GM21390 (cell line): ENCODE results near the gene TENT5C.
A peak's percentile ranks its signal among the peaks of the same experiment; 100 is the strongest.

ENCODE experiments used
- ATAC-seq: cut with Tn5 transposase; IDR thresholded peaks from one replicate; pipeline ENCODE4 v1.9.1; 2021; ENCODE audit not compliant: unreplicated experiment

Gene TENT5C

DNA sequence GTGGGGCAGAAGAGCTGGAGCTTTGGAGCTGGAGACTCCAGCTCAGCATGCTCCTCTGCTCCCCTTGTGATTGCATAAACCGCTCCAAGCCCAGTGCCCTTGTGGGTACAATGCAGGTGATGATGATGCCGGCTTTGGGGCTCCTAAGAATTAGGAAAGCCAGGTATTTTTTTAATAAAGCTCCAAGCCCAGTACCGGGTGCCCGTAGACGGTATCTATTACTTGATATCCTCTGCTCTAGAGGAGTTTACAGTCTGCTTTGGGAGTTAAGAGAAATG lies 27.2 kb downstream of the TENT5C start:
- ATAC-seq = no peak

DNA sequence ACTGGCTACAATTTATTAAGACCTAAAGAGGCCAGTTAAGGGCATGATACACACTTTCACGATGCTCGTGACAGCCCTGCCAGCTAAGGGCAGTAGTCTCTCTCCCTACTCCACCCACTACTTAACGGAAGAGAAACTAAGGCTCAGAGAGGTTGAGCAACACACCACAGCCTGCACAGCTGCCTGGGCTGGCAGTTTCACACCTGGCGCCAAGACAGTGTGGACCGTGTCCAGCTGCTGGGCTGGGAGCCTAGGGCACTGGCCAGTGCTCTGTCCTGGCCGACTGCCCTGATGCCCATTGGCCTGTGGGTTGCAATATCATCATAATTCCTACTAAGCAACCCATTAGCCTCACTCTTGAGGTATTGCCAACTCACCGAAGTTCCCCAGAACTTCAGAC lies 27.6 kb downstream of the TENT5C start:
- ATAC-seq = no peak

DNA sequence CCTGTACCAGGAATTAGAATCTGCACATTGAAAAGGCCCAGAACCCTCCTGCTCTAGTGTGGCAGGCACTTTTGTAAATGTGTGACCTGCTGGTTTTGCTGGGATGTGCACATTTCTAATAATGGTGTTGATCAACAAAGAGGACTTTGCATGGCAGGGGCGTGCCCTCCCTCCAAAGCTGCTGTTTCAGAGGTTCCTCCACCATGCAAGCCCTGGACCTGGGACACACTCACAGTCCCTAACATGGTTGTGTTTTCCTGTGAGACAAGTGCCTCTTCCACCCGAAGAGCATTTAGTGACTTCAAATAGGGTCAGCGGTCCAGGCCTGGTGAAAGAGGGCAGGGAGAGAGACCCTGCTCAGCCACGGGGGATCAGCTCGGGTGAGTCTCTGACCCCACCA lies 28.1 kb downstream of the TENT5C start:
- no peak for ATAC-seq

DNA sequence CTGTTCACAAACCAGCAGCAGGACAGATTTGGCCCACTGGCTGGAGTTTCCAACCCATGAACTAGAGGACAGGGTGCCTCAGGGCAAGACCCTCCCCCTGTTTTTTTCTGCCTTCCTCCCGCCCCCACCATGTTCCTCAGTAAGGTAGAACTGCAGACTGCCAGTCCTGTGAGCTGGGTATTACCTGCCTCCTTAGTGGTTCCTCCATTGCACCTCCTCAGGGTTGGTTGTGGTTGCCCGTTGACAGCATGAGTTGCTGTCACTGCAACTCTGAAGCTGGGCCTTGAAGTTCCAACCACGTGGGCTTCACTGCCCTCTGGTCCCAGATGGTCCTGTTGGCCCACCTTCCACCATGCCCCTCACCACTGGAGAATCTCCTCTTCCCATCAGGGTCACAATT lies 28.8 kb downstream of the TENT5C start:
- no peak for ATAC-seq

DNA sequence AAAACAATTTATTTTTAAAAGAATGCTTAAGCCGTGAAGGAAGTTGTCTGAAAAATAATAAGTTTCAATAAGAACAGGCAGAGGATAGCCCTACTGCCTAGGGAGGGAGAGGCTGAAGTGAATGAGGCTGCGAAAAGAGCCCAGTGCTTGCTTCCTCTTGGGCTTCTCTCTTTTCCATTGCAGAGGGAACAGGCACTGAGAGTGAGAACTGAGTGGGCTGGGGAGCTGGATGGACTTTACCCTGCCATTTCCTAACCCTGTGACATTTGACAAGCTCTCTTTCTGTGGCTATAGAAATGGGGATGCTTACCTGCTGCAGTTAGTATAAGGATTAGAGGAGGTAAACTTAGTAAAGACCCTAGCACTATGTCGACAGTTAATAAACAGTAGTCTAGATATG lies 30.0 kb downstream of the TENT5C start:
- ATAC-seq = no peak

DNA sequence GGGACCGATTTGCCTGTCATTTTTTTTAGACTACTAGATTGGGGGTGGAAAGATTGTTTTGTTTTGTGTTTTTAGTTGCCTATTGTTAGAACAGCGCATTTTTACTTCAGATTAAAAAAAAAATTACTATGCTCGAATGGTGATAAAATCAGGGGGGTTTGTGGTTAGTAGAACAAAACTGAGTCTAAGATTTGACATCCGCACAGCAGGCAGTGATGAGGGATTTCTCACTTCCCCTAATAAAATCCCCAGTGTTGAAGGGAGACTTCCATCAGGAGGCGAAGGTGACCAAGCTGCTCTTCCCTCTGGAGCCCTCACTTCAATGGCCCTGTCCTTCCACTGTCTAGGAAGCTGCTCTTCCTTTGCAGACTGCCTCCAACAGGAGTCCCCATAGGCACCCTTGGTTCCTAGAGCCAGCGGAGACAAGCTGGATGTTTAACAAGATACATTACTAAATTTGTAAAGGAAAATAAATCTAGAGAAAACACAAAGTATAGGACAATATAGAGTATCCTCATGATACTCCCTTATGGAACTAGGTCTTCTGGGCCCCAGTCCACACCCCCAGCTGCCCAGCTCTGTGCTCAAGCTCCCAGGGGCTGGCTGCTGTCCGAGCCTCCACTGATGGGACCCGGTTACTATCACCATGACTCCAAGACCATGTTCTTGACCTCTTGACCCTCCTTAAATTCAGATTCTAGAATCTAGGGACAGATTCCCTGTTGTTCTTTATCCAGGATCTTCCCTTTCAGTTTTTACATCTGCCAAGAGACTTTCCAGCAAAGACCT lies 31.0 kb downstream of the TENT5C start:
- no peak for ATAC-seq

DNA sequence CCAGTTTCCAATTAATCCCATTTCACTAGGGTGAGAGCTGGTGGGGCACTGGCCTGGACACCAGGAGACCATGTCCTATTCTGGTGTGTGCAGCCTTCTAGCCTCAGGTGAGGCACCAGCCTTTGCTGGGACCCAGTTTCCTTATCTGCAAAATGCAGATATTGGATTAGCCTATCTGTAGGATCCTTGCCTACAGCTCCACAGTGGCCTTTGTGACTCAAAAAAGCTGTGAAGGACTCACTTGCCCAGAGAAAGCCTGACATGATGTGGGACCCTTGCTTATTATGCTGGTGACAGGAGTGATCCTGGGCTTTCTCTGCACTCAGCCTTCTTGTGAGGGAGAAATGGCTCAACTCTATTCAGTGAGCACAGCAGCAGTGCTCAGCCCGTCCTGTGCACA lies 32.3 kb downstream of the TENT5C start:
- no peak for ATAC-seq

DNA sequence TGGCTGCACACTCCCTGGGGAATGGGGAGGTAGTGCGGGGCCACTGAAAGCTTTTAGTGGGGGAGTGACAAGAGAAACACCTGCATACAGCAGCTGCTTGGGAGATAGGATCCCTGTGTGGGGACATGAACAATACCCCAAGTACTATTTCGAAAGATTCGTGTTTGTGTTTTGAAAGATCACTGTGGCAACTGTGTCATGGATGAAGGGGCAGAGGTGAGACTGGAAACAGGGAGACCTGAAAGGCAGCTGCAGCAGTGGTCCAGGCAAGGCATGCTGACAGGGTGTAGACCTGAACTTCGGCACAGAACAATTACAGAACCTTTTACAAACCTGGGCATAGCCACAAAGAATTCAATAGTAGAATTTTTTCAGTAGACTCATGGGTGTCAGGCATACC lies 32.9 kb downstream of the TENT5C start:
- ATAC-seq = no peak

DNA sequence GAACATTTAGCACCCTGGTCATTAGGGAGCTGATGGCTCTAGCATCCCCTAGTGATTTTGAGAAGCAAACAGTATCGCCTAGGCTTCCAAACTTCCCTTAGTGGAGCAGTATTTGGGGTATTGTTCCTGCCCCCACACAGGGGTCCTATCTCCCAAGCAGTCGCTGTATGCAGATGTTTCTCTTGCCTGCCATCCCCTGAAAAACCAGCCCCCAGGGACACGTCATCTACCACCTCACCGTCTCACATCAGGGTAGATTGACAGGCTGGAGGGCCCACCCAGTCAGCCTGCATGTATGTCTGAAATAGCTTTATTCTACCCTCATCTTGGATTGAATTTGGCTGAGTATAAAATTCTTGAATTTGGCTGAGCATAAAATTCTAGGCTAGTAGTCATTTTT lies 33.9 kb downstream of the TENT5C start:
- no peak for ATAC-seq

DNA sequence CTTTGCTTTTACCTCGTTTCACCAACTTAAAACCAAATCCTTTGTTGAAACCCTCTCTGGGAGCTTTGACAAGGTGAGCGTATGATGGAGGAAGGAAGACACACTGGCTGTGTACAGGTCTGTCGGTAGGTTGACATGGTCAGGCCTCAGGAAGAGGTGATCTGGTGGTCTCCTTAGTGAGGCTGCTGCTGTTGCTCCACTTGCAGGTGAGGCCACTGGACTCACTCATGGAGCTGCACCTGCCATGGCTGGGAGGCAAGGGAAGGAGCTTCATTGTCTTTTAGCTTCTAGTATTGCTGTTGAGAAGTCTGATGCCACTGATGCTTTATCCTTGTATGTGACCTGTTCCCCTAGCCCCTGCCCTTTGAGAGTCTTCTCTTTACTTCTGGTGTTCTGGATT lies 35.7 kb downstream of the TENT5C start:
- ATAC-seq = no peak

DNA sequence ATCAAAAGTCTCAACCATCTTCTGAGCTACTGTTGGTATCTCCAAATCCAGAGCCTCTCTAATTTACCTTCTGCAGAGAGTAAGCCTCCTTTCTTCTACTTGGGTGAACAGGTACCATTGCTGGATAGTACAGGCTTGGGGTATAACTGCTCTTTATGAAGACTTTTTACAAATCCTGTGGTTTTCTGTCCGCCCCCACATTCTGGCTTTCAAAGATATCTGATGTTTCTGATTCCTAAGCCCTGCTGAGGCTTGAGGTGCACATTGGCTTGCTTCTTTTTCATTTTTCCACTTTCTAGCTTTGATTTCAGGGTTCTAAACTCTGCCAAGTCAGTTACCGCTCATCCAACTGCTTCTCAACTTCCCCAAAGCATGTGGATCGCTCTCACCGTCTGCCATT lies 37.1 kb downstream of the TENT5C start:
- ATAC-seq = no peak

DNA sequence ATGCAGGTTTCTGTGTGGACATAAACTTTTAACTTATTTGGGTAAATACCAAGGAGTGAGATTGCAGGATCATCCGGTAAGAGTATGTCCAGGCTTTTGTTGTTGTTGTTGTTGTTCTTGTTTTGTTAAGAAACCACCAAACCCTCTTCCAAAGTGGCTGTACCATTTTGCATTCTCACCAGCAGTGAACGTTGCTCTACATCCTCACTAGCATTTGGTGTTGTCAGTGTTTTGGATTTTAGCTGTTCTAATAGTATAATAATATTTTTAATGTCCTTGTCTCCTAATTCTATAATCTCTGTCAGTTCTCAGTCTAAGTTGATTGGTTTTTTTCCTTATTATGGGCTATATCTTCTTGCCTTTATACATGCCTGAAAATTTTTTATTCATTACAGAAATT lies 37.8 kb downstream of the TENT5C start:
- no peak for ATAC-seq

DNA sequence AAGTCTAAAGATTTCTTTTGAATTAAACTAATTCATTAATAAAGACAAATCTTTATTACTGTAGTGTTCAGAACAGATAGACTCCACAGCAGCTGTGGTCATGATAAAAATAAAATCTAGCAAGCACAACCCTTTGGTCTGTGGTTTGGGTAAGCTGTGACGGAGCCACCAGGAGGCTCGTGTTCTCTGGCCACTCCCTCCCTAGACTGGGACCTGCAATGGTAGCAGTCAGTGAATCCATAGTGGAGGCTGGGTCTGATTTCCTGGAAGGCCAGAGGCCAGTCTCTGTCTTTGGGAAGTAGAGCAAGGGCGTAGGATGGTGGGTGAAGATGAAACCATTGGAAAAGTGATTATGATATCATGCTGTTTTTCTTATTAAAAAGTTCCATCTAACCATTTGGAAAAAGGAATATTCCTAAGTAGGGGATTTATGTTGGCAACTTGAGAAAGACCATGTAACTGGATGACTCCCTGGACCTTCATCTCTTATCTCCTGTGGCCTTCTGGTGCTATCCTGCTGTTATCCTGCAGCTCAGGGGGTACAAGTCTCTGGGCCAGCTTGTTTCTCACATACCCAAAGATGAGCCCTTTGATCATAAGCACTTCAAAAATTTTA lies 39.0 kb downstream of the TENT5C start:
- ATAC-seq = peak; percentile 79

DNA sequence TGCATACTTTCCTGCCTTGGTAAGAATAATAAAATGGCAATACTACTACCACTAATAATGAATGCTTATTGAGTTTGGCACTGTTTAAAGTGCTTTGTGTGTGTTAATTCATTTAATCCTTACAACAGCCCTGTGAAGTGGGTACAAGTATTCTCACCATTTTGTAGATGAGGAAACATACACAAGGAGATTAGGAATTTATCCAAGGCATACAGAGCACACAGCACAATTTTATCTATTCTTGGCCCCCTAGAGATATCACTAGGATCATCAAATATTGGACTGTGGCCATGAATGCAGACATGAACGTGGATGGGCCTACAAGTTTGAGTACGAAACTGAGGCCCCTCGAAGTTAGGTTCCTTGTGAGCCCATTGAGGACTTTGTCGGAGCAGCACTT lies 39.5 kb downstream of the TENT5C start:
- ATAC-seq = no peak

DNA sequence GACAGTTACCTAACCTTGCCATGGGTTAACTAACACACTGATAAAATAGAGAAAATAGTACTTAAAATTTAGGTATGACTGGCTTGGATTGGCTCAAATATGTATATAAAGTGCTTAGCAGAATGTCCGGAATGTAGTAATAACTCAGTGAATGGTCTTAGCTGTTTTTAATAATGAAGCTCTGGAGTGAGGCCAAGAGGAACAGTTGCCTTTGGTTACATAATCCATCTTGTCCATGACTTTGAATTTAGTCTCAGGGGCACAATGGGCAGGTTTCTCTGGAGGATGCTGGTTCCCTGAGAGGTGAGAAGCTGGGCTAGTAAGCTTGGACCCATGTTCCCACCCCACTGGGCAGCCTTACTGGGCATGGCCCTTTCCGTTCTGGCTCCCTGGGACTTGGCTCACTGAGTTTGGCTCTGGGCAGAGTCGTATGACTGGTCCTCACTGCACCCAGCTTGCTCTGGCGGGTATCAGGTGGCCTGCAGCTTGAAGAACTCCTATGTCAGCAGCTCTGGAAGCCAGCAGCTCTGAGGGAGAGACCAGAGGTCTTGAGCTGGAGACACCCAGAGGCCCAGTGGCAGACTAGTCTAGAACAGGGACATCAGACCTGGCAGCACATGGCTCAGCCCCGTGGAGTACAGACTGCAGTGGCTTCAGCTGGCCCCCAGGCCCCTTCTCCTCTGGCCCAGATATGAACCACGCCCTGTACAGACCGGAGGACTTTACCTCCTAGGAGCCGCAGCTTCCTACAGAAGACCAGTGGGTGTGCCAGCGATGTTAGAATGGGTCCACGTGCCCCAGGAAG lies 40.4 kb downstream of the TENT5C start:
- ATAC-seq = no peak

DNA sequence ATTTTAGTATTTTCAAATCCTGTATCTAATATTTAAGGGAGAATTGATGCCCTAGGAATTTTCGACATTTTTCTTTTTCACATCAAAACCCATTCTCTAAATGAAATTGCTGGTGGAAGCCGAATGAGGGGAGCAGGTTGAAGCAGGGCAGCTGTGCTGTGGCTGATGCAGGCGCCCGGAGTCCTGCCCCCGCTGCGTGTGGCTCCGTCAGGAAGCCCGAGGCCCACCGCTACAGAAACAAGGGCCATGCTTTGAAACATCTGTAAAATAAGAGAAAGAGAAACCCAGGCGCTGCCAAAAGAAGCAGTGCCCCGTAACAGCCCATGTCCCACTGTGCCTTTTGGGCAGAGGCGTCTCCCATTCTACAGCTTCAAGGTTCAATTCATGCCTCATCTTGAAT lies 41.1 kb downstream of the TENT5C start:
- no peak for ATAC-seq

DNA sequence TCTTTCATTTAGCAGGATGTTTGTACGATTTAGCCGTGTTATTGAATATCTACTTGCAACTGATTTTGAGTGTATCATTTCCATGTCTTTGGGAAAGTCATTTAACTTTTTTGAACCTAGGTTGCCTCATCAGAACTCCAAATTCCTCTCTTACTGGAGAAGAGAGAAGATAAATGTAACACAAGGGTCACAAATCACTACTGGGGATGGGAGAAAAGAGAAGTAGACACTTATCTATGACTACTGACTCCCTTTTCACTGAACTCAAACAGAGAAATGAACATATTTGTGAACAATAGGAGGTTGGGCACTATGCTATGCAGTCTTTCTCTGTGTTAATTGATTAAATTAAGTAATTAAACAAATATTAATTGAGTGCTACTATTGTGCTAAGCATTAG lies 42.2 kb downstream of the TENT5C start:
- ATAC-seq = no peak

DNA sequence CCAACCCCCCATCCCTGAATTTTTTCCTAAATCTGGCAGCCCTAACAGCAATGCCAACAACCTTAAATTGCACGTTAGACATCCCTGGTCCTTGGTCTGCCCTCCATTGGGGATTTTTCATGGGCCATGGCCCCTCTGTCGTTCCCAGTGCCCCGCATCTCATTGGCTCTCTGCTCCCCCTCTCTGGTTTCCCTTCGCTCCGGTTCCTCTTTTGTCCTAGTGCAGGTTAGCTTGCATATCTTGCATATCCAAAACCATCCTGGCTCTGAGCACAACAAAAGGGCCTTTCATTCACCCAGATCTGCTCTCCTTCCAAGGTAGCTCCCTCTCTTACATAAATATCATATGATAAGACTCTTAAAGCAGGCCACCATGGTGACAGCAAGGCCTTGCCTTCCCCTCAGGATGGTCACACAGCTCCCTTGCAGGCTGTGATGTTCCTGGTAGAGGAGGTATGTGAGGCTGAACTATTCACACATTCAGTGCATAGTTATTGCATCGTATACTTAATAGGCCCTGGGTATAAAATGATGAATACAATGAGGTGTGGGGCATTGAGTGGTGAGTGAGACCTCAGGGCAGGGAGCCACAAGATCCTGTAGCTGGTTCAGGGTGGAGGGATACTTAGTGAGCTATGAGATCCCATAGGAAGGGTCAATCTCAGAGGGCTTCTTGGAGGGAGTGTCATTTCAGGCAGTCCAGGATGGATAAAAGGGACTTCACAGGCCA lies 45.2 kb downstream of the TENT5C start:
- ATAC-seq = no peak

DNA sequence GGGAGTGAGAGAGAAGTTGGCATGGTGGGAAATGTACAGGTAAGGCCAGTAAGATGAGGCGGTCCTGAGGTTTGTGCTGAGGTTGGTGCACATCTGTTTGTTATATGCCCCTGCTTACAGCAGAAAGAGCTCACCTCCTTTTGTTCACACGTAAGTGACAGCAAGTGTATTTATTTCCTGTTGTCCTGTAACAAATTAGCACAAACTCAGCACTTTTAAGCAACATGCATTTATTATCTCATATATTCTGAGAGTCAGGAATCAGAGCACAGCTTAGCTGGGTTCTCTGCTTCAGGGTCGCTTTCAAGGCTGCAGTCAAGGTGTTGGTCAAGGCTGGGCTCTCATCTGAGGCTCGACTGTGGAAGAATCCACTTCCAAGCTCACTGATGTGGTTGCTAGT lies 45.8 kb downstream of the TENT5C start:
- ATAC-seq = no peak

DNA sequence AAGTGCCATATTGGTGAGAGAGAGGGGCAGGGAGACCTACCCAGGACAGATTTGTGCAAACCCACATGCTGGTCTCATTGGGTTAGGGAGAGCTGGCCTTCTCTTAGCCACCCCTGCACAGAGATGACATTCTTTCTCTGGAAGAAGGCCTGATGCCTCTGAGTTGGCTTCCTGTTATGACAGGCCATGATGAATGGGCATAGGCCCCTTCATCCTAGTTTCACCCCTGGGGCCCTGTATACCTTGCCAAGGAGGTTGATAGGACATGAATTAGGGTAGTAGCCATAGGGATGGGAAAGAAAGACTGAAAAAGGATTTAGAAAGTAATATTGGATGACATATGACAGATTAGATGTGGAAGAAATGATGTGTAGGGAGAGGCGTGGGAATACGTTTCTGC lies 46.6 kb downstream of the TENT5C start:
- no peak for ATAC-seq

DNA sequence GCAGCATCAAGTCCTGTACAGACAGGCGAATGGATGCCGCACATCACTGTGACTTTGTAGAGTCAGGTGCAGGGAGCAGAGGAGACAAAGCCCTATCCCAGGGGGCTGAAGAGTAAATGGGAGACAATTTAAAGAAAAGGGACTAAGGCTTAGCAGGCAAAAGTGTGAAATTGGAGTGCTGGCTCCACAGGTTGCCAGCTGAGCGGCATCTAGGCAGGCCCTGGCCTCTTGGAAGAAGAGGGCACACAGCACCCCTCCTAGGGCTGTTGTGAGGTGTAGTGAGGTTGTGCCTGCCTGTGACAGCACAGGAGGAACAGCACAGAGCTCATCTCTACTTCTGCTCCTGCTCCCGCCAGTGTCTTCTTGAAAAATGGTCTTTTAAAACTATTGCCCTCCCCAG lies 47.3 kb downstream of the TENT5C start:
- ATAC-seq = no peak
